Pancreas (tissue), 10 donors: Measurements from ENCODE around the gene LRMDA. TPM values are rescaled to one million over a fixed set of nuclear protein-coding genes. Genes with fewer than 3 reads are reported as not detected.
"Not testable (repeated sequence)": the region's sequence is repeated elsewhere in the genome, so short reads cannot be mapped to it uniquely, and the experiment has no call there.

Experiments
- ATAC-seq, 4 donors: fragments of 200-7000 bp; cut with Tn5 transposase; one replicate each; pipeline versions ENCODE4 v1.8.0 to v1.9.1; 2020; ENCODE audit warnings: mild to moderate bottlenecking in 4 of 4, moderate library complexity in 4 of 4
- DNase-seq, 6 donors: peaks; one replicate each; pipeline ENCODE4 v3.0.0-alpha.2; 2020
- FAIRE-seq: peaks from 2 replicates; lab custom pipeline; 2012; peaks lifted over from hg19 to GRCh38; lab: Jason Lieb, UNC
- H3K27ac ChIP-seq, 4 donors: fragments of 200-600 bp; sonication (generic); 1 replicate in 3 of 4; 2 replicates in 1 of 4; pipeline versions ENCODE4 v1.5.0 to v1.8.0; 2020
- H3K27me3 ChIP-seq, 4 donors: fragments of 200-600 bp; one replicate each; pipeline ENCODE4 v1.8.0; 2021
- H3K36me3 ChIP-seq, 3 donors: fragments of 200-600 bp; sonication (generic) in 1 of 3; one replicate each; pipeline versions ENCODE4 v1.5.0 to v1.8.0; 2020 to 2021
- H3K4me1 ChIP-seq, 3 donors: fragments of 200-600 bp; one replicate each; pipeline ENCODE4 v1.8.0; 2021
- H3K4me3 ChIP-seq, 4 donors: fragments of 200-600 bp; sonication (generic) in 2 of 4; one replicate each; pipeline versions ENCODE4 v1.5.0 to v1.8.0; 2020 to 2021
- H3K9me3 ChIP-seq, 4 donors: fragments of 200-600 bp; one replicate each; pipeline ENCODE4 v1.8.0; 2021
- WGBS, 2 donors: extraction: QIAGEN DNeasy Blood & Tissue Kit; methylation state at CpG; one replicate each; pipeline ENCODE4 v1.1.7; 2013; 5-methylcytosine and 5-hydroxymethylcytosine counted together
- intact Hi-C, 3 donors: fragments of 100-400 bp; cut with DNase I; formaldehyde crosslinking; loops; one replicate each; pipeline versions ENCODE4 v1.11.1 to v1.14.2; 2022
- microRNA-seq, 2 donors: library from miRNA; unstranded; fragments of <30 nt; microRNA quantifications; one replicate each; pipeline versions ENCODE4 to v1.1.0, GENCODE V29; 2019 to 2020
- polyA plus RNA-seq, 2 donors: library from polyadenylated mRNA; stranded (reverse); fragments of 200-250 nt; gene quantifications; one replicate each; pipeline ENCODE4 v1.2.3, GENCODE V29; 2013
- total RNA-seq, 6 donors: library from RNA; stranded (reverse); fragmentation: NEBNext Ultra II Directional in 4 of 6; extraction: Animal tissue kit (Norgen Biotek cat#: 25700) in 4 of 6; gene quantifications; one replicate each; pipeline versions ENCODE4 v1.2.1 to v1.2.4, GENCODE V29; 2021 to 2023
- TF ChIP-seq, protein P1 (sequence below), 4 donors: fragments of 200-600 bp; sonication (generic) in 3 of 4; IDR thresholded peaks; one replicate each; pipeline versions ENCODE4 v1.5.0 to v1.8.0; 2021; ENCODE audit warnings: antibody characterized with exemption in 4 of 4
- donor health status: healthy with polysubstance abuse.
- donor health status: DM: no; HTN: no; CAD: no; lungs with moderate emphysema.
- donor health status: DM: no; HTN: no; CAD: no.
- donor health status: control.
- donor health status: control.
- donor health status: Bipolar disorder and iron deficiency.
- donor health status: DM: yes; HTN: yes; CAD: no.
- donor health status: DM: no; HTN: no; CAD: no.
- donor health status: DM: no; HTN: no; CAD: no.
- donor health status: DM: yes; HTN: yes; CAD: no.

LRMDA gene
- total and polyA plus RNA-seq, 8 donors = 4.6 to 21.2 (median 13.4) TPM

DNA sequence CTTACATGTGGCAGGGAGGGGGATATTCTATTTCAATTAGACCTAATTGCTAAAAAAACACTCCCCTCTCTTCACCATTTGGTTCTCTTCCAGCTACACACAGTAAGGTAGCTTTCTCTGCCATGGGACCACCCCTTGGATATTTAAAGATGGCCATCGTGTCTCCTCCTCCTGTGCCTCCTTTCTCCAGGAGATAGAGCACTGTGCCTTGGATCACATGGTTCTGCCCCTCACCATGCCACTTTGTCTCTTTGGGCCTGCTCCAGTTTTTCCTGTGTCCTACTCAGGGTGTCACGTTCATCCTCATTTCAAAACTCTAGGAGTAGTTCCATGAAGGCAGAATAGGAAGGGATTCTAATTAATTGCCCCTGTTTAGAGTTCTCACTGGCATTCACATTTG, 1146.0 kb downstream of the LRMDA start:
- no peaks in the 10 kb centered on the region for H3K36me3 ChIP-seq
- intact Hi-C loops = no loop called here
- TF ChIP-seq, protein P1, sequence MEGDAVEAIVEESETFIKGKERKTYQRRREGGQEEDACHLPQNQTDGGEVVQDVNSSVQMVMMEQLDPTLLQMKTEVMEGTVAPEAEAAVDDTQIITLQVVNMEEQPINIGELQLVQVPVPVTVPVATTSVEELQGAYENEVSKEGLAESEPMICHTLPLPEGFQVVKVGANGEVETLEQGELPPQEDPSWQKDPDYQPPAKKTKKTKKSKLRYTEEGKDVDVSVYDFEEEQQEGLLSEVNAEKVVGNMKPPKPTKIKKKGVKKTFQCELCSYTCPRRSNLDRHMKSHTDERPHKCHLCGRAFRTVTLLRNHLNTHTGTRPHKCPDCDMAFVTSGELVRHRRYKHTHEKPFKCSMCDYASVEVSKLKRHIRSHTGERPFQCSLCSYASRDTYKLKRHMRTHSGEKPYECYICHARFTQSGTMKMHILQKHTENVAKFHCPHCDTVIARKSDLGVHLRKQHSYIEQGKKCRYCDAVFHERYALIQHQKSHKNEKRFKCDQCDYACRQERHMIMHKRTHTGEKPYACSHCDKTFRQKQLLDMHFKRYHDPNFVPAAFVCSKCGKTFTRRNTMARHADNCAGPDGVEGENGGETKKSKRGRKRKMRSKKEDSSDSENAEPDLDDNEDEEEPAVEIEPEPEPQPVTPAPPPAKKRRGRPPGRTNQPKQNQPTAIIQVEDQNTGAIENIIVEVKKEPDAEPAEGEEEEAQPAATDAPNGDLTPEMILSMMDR (IDR thresholded peaks at IDR 0.05) = no peak
- H3K27me3 ChIP-seq = no peaks in the 10 kb centered on the region
- no peaks in the 10 kb centered on the region for H3K9me3 ChIP-seq
- H3K27ac ChIP-seq = no peak overlapping the region
- no peak for DNase-seq
- FAIRE-seq = no peak
- H3K4me3 ChIP-seq = no peak overlapping the region
- 92 to 97% methylated on average over 2 of the region's 2 CpGs for WGBS, 2 donors
- H3K4me1 ChIP-seq = peaks cover 6 to 18% (median 16%) of the 10 kb centered on the region in 3 donors
- ATAC-seq = no peak

DNA sequence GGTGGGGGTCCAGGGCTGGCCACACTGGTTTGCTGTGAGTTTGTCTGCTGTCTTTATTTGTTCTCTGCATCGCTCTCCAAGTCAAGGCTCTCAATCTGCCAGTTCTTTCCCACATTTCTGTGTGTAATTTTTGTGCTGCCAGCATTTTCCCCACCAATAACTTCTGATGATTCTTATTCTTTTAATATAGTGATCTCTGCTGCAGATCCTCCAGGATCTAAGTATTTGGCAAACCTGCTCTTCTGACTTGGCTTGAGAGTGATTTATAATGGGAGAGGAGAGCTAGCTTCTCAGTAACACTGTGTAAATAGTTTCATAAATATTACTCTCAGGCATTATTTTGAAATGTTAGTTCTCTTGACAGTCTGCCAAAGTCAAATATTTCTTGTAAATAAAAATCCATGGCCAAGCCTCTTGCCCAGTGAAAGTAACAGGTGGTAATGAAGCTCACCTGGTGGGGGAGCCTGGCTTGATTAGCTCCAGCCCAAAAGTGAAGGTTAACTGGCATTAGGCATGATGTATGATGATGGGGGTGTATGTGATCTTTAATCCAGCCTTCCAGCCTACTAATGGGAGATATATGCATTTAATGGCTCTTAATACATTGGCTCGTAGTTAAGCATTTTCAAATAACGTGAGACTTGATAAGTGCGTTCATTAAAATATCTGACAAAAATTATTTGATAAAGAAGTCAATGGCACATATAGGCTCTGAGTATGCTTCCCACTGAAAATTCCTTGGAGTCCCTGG, 1150.3 kb downstream of the LRMDA start:
- intact Hi-C loops = no loop called here
- Histone ChIP-seq H3K9me3 (no peaks in the 10 kb centered on the region), H3K4me3 (no peak overlapping the region), H3K4me1 (peaks cover 13 to 28% (median 27%) of the 10 kb centered on the region in 3 donors), H3K27me3 (no peaks in the 10 kb centered on the region), H3K36me3 (no peaks in the 10 kb centered on the region), H3K27ac (peak overlapping the region in 2 of 4 donors; percentile 47 to 48)
- 13% methylated on average over 4 of the region's 4 CpGs for WGBS, 2 donors
- TF ChIP-seq, protein P1 (IDR thresholded peaks at IDR 0.05) = no peak
- ATAC-seq (peak; percentile 94 to 96 (median 95)), DNase-seq (peak in 4 of 6 donors; percentile 52 to 74 (median 64)), FAIRE-seq (no peak)

DNA sequence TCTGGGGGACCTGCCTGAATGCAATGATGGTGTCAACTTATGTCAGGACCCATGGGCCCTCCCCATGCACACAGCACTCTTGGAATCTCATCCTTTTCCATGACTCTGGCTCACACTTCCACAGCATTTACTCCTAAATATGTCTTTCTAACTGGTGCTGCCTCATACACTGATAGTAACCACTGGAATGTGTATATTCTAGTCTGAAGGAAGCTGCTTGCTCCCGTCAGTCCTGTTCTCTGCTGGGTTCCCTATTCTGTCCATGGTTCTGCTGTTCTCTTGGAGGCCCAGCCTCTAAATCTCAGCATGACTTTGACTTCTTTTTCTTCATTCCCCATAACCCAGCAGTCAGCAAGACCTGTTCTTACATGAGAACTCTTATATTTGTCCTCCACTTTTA, 1151.1 kb downstream of the LRMDA start:
- no peaks in the 10 kb centered on the region for H3K36me3 ChIP-seq
- TF ChIP-seq, protein P1 (IDR thresholded peaks at IDR 0.05) = no peak
- peak in 2 of 4 donors; percentile 2 to 3 for ATAC-seq
- H3K27ac ChIP-seq = peak overlapping the region in 2 of 4 donors; percentile 22 to 47
- no peak for DNase-seq
- H3K4me1 ChIP-seq = peaks cover 13 to 28% (median 27%) of the 10 kb centered on the region in 3 donors
- H3K27me3 ChIP-seq = no peaks in the 10 kb centered on the region
- H3K4me3 ChIP-seq = no peak overlapping the region
- no peaks in the 10 kb centered on the region for H3K9me3 ChIP-seq
- 93 to 98% methylated on average over 1 of the region's 1 CpG for WGBS, 2 donors
- no peak for FAIRE-seq
- intact Hi-C loops = no loop called here

DNA sequence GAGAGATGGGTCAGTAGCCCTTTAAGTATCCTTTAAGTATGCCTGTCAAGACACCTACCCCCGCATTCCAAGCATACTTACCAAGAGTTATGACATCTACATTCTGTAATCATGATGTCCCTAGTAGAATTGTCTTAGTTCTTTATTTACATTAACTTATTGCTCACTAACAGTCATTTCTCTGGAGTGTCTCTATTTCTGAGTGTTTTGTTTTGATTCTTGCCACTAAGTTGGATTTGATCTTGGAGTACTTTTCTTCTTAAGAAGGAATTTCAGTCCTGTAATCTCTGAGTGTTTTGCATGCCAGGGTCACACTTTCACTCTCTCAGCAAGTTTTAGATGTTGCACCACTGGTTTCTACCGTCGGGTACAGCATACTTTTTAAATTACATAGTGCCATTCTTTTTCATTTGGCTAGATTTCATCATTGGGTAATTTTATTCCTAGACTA, 1152.3 kb downstream of the LRMDA start:
- DNase-seq = no peak
- intact Hi-C loops = no loop called here
- 26 to 32% methylated on average over 3 of the region's 3 CpGs for WGBS, 2 donors
- H3K27ac ChIP-seq = no peak overlapping the region
- H3K36me3 ChIP-seq = no peaks in the 10 kb centered on the region
- no peaks in the 10 kb centered on the region for H3K27me3 ChIP-seq
- H3K9me3 ChIP-seq = no peaks in the 10 kb centered on the region
- no peak overlapping the region for H3K4me3 ChIP-seq
- peak in 2 of 4 donors; percentile 24 to 31 for ATAC-seq
- H3K4me1 ChIP-seq = peaks cover 13 to 28% (median 27%) of the 10 kb centered on the region in 3 donors
- TF ChIP-seq, protein P1 (IDR thresholded peaks at IDR 0.05) = no peak
- FAIRE-seq = no peak

DNA sequence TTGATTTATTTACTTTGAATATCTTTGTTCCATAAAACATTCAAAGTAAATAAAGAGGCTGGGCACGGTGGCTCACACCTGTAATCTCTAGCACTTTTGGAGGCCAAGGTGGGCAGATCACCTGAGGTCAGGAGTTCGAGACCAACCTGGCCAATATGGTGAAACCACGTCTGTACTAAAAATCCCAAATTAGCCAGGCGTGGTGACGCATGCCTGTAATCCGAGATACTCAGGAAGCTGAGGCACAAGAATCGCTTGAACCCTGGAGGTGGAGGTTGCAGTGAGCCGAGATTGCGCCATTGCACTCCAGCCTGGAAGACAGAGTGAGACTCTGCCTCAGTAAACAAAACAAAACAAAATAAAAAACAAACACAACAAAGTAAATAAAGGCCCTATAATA, 1153.0 kb downstream of the LRMDA start:
- WGBS, 2 donors = 83 to 85% methylated on average over 9 of the region's 9 CpGs
- H3K27ac ChIP-seq, H3K27me3 ChIP-seq, FAIRE-seq, H3K9me3 ChIP-seq, intact Hi-C loops, ATAC-seq, H3K36me3 ChIP-seq, H3K4me3 ChIP-seq, DNase-seq: not testable (repeated sequence)
- H3K4me1 ChIP-seq = peaks cover 13 to 28% (median 27%) of the 10 kb centered on the region in 3 donors

Small RNA genes within 50 kb of the gene (microRNA-seq; reads per million reads assigned to microRNA genes)
- 0 reads per million in 2 donors for gene MIR606

Other genes with a start within 250 kb of the LRMDA start
- gene VDAC2, start 220.8 kb upstream of the LRMDA start, total RNA-seq = 100 to 1,000 TPM in 3 of 6 donors, 10 to 100 TPM in 3; 79.4 to 113 (median 96.4) TPM
- gene VDAC2, start 220.8 kb upstream of the LRMDA start, polyA plus RNA-seq = 10 to 100 TPM; 56.6 to 81.9 TPM
- 10 to 100 TPM; 54.1 to 99.4 (median 64.0) TPM for gene COMTD1, start 195.7 kb upstream of the LRMDA start, total RNA-seq
- 100 to 1,000 TPM; 153 to 318 TPM for gene COMTD1, start 195.7 kb upstream of the LRMDA start, polyA plus RNA-seq
- 10 to 100 TPM; 18.3 to 41.2 (median 25.1) TPM for gene ZNF503, start 29.9 kb upstream of the LRMDA start, total RNA-seq
- gene ZNF503, start 29.9 kb upstream of the LRMDA start, polyA plus RNA-seq = 10 to 100 TPM; 13.8 to 22.3 TPM